Measurements from ENCODE around the gene TLR7. TPM values are rescaled to one million over a fixed set of nuclear protein-coding genes. Genes with fewer than 3 reads are reported as not detected.

TLR7 gene
- total RNA-seq, 2 experiments from 2014 or later, result 0.07 to 0.13 TPM

DNA sequence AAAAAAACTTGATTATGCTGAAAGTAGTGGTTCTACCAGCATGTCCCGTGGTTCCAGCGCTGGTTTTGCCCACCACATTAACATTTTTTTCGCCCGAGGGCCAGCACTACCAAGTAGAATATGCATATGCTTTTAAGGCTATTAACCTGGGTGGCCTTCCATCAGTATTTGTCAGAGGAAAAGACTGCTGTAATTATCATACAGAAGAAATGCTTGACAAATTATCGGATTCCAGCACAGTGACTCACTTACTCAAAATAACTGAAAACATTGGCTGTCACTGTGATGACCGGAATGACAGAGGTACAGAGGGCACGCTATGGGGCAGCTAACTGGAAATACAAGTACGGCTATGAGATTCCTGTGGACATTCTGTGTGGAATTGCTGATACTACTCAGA is 41.1 kb upstream of the TLR7 start:
- Mint-ChIP-seq H3K4me1 (ENCODE audit: low read depth) (no peaks in the 10 kb centered on the region), H3K27me3 (no peaks in the 10 kb centered on the region), H3K36me3 (ENCODE audit: low read depth) (peaks cover 22% of the 10 kb centered on the region), H3K27ac (no peak overlapping the region), H3K9me3 (no peaks in the 10 kb centered on the region), H3K4me3 (no peak overlapping the region)
- DNase-seq (no peak), ATAC-seq (no peak)
- CTCF ChIA-PET, result interaction anchor here (1.0 kb wide), 2 partner anchors 12 to 84 kb away, joined by 3 read pairs; no protein-coding TSS in a partner anchor
- TF ChIP-seq, protein P1, sequence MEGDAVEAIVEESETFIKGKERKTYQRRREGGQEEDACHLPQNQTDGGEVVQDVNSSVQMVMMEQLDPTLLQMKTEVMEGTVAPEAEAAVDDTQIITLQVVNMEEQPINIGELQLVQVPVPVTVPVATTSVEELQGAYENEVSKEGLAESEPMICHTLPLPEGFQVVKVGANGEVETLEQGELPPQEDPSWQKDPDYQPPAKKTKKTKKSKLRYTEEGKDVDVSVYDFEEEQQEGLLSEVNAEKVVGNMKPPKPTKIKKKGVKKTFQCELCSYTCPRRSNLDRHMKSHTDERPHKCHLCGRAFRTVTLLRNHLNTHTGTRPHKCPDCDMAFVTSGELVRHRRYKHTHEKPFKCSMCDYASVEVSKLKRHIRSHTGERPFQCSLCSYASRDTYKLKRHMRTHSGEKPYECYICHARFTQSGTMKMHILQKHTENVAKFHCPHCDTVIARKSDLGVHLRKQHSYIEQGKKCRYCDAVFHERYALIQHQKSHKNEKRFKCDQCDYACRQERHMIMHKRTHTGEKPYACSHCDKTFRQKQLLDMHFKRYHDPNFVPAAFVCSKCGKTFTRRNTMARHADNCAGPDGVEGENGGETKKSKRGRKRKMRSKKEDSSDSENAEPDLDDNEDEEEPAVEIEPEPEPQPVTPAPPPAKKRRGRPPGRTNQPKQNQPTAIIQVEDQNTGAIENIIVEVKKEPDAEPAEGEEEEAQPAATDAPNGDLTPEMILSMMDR (IDR thresholded peaks at IDR 0.05), result no peak
- intact Hi-C loops (cut with micrococcal nuclease), result no loop called here
- POLR2A ChIA-PET, result no interaction called here

DNA sequence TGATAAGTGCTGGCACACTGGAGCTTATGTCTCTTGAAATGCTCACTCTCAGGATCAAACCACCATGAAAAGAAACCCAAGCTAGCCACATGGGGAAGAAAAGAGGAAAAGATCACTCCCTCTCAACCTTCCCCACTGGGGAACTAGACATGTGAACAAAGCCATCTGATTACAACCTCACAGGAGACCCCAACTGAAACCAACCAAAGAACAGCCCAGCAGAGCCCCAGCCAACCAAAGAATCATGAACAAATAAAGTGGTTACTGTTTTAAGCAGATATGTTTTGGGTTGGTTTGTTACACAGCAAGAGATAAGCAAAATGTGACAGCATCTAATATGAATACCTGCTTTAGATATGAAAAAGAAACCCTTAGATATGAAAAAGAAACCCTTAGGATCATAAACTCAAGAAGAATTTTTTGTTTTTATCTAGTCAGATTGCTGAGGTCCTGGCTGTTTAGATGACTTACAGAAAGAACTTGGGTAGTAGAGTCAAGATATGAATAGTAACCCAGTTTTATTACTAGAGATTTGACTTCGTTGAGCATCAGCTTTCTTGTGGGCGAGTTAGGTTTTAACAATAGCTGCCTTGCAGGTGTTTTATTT is 23.7 kb upstream of the TLR7 start:
- intact Hi-C loops (cut with micrococcal nuclease), result no loop called here
- ATAC-seq (no peak), DNase-seq (no peak)
- Mint-ChIP-seq H3K27me3 (no peaks in the 10 kb centered on the region), H3K4me3 (no peak overlapping the region), H3K36me3 (ENCODE audit: low read depth) (no peaks in the 10 kb centered on the region), H3K9me3 (no peaks in the 10 kb centered on the region), H3K27ac (peak overlapping the region; percentile 85), H3K4me1 (ENCODE audit: low read depth) (peaks cover 15% of the 10 kb centered on the region)
- CTCF ChIA-PET, result no interaction called here
- TF ChIP-seq, protein P1 (IDR thresholded peaks at IDR 0.05), result no peak
- POLR2A ChIA-PET, result no interaction called here

DNA sequence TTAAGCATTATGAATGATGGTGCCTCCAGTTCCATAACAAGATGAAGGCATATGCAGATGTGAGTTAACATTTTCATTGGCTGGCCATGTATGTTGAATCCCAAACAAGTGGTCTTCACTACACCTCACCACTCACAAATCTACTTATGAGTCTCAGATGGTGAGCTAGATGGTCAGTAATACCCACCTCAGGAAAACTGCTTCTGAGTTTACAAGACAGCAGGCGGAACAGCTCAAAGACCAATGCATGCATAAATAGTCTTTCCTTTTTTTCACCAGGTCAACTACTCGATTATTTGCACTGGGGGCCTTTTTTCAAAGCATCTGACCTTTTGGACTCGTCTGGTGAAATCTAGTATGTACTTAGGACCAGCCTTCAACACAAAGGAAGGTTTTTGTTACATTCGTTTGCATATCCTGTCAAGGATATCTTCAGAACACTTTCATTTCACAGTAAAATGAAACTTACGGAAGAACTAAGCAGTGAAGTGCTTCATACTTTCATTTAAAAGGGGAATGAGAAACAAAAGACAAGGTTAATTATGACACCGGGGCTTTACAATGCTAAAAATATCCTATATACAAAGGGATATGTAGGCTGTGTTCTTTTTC is 23.1 kb upstream of the TLR7 start:
- intact Hi-C loops (cut with micrococcal nuclease), result no loop called here
- H3K27ac Mint-ChIP-seq, result peak overlapping the region; percentile 85
- TF ChIP-seq, protein P1 (IDR thresholded peaks at IDR 0.05), result no peak
- H3K27me3 Mint-ChIP-seq, result no peaks in the 10 kb centered on the region
- H3K4me1 Mint-ChIP-seq (ENCODE audit: low read depth), result peaks cover 15% of the 10 kb centered on the region
- POLR2A ChIA-PET, result interaction anchor here (0.6 kb wide), 1 partner anchor 139 kb away, joined by 5 read pairs; no protein-coding TSS in a partner anchor
- H3K9me3 Mint-ChIP-seq, result no peaks in the 10 kb centered on the region
- CTCF ChIA-PET, result no interaction called here
- ATAC-seq (peak; percentile 69), DNase-seq (no peak)
- no peaks in the 10 kb centered on the region for H3K36me3 Mint-ChIP-seq (ENCODE audit: low read depth)
- H3K4me3 Mint-ChIP-seq, result peak overlapping the region; percentile 51

DNA sequence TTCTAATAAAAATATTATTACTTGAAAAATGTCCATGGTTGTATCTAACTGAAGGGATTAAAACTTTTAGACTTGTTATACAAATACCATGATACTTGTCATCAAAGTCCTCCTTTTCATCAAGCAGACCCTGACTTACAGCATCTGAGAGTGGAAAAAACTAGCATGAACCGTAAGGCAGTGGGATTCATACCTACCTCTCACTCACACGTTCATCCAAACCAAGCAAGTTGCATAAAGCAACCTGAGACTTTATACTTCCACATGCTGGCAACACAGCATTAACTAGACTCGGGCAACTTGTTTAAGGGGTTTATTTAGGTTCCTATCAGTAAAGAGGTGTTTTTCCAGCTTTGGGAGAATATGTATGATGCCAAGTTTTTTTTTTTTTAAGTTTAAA is 22.6 kb upstream of the TLR7 start:
- Mint-ChIP-seq H3K4me1 (ENCODE audit: low read depth) (peaks cover 15% of the 10 kb centered on the region), H3K27me3 (no peaks in the 10 kb centered on the region), H3K27ac (peak overlapping the region; percentile 85), H3K9me3 (no peaks in the 10 kb centered on the region), H3K4me3 (peak overlapping the region; percentile 51), H3K36me3 (ENCODE audit: low read depth) (no peaks in the 10 kb centered on the region)
- TF ChIP-seq, protein P1 (IDR thresholded peaks at IDR 0.05), result no peak
- ChIA-PET CTCF (no interaction called here), POLR2A (interaction anchor here (0.6 kb wide), 1 partner anchor 138 kb away, joined by 5 read pairs; no protein-coding TSS in a partner anchor)
- intact Hi-C loops (cut with micrococcal nuclease), result no loop called here
- no peak for DNase-seq
- ATAC-seq, result peak; percentile 74

DNA sequence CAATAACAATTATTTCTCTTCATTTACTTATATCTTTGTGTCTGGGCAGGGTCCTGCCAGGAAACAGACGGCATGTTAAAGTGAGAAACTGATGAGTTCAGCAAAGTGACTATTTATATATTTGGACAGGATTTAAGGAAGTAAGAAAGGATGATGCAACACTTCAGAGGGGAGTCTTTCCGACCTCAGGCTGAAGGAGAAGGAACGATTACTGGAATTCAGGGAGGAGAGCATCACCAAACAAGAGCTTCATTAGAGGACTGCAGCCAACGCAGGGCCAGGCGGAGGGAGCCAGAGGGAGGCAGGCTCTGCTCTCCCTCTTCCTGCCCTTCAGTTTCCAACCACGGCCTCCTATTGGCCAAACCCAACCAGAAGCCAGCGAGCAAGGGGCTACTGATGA is 1.5 kb upstream of the TLR7 start:
- intact Hi-C loops (cut with micrococcal nuclease), result no loop called here
- H3K27ac Mint-ChIP-seq, result no peak overlapping the region
- H3K36me3 Mint-ChIP-seq (ENCODE audit: low read depth), result no peaks in the 10 kb centered on the region
- POLR2A ChIA-PET, result no interaction called here
- H3K9me3 Mint-ChIP-seq, result no peaks in the 10 kb centered on the region
- no peaks in the 10 kb centered on the region for H3K27me3 Mint-ChIP-seq
- TF ChIP-seq, protein P1 (IDR thresholded peaks at IDR 0.05), result no peak
- H3K4me3 Mint-ChIP-seq, result no peak overlapping the region
- no peak for ATAC-seq
- CTCF ChIA-PET, result no interaction called here
- DNase-seq, result no peak
- H3K4me1 Mint-ChIP-seq (ENCODE audit: low read depth), result peaks cover 8% of the 10 kb centered on the region

Measured in activated CD8-positive, alpha-beta T cell treated with anti-CD3 and anti-CD28 coated beads for 36 hours (primary cell).